Skeletal muscle satellite cell (primary cell): ENCODE data around the gene AGRP.

Source experiments
- H3K27me3 ChIP-seq: 2 replicates; pipeline ENCODE4 v1.7.0; 2013; ENCODE audit warnings: low read length; ENCODE audit not compliant: control insufficient read depth, insufficient read depth
- H3K36me3 ChIP-seq: 2 replicates; pipeline ENCODE4 v1.7.0; 2013; ENCODE audit warnings: mild to moderate bottlenecking, control low read depth, low read length; ENCODE audit not compliant: insufficient read depth
- H3K4me1 ChIP-seq: 2 replicates; pipeline ENCODE4 v1.7.0; 2013; ENCODE audit warnings: low read length; ENCODE audit not compliant: control insufficient read depth, insufficient read depth
- H3K4me2 ChIP-seq: 2 replicates; pipeline ENCODE4 v1.7.0; 2013; ENCODE audit warnings: mild to moderate bottlenecking, low read length
- H3K4me3 ChIP-seq: 2 replicates; pipeline ENCODE4 v1.7.0; 2013; ENCODE audit warnings: low read length
- H3K9ac ChIP-seq: 2 replicates; pipeline ENCODE4 v1.7.0; 2013; ENCODE audit warnings: mild to moderate bottlenecking, low read depth, low read length, moderate library complexity
- H3K9me3 ChIP-seq: replicated peaks from 2 replicates; pipeline ENCODE4 v1.7.0; 2013; ENCODE audit warnings: mild to moderate bottlenecking, control low read depth, low read length

Gene AGRP

GRCh38 chr16:67460168-67460567 is 23.2 kb downstream of the AGRP start:
- H3K4me1 ChIP-seq, result peaks cover 22% of the 10 kb centered on the region
- H3K4me3 ChIP-seq, result no peak overlapping the region
- peaks cover 7% of the 10 kb centered on the region for H3K36me3 ChIP-seq
- no peaks in the 10 kb centered on the region for H3K9me3 ChIP-seq
- no peaks in the 10 kb centered on the region for H3K27me3 ChIP-seq
- no peak overlapping the region for H3K9ac ChIP-seq
- no peak overlapping the region for H3K4me2 ChIP-seq

GRCh38 chr16:67459861-67460150 is 23.5 kb downstream of the AGRP start:
- Histone ChIP-seq H3K4me3 (no peak overlapping the region), H3K36me3 (peaks cover 7% of the 10 kb centered on the region), H3K4me1 (peaks cover 22% of the 10 kb centered on the region)

GRCh38 chr16:67459066-67459860 is 24.1 kb downstream of the AGRP start:
- H3K27me3 ChIP-seq, result no peaks in the 10 kb centered on the region
- H3K4me2 ChIP-seq, result no peak overlapping the region
- peak overlapping the region; percentile 6 for H3K9ac ChIP-seq
- no peaks in the 10 kb centered on the region for H3K9me3 ChIP-seq
- no peak overlapping the region for H3K4me3 ChIP-seq
- H3K4me1 ChIP-seq, result peaks cover 22% of the 10 kb centered on the region
- peaks cover 7% of the 10 kb centered on the region for H3K36me3 ChIP-seq

More at GRCh38 chr16:67459861-67460150, 23.5 kb downstream of the AGRP start:
- Histone ChIP-seq H3K9ac (peak overlapping the region; percentile 6), H3K9me3 (no peaks in the 10 kb centered on the region), H3K4me2 (no peak overlapping the region), H3K27me3 (no peaks in the 10 kb centered on the region)

GRCh38 chr16:67458121-67458641 is 25.2 kb downstream of the AGRP start:
- Histone ChIP-seq H3K36me3 (peaks cover 12% of the 10 kb centered on the region), H3K4me1 (peaks cover 22% of the 10 kb centered on the region), H3K4me3 (no peak overlapping the region), H3K9me3 (no peaks in the 10 kb centered on the region), H3K4me2 (no peak overlapping the region), H3K9ac (no peak overlapping the region), H3K27me3 (no peaks in the 10 kb centered on the region)

GRCh38 chr16:67457611-67458010 is 25.7 kb downstream of the AGRP start:
- Histone ChIP-seq H3K4me2 (no peak overlapping the region), H3K9ac (no peak overlapping the region), H3K4me1 (peaks cover 22% of the 10 kb centered on the region), H3K27me3 (no peaks in the 10 kb centered on the region), H3K36me3 (peaks cover 17% of the 10 kb centered on the region), H3K4me3 (no peak overlapping the region), H3K9me3 (no peaks in the 10 kb centered on the region)

GRCh38 chr16:67456391-67457081 is 26.8 kb downstream of the AGRP start:
- Histone ChIP-seq H3K4me2 (no peak overlapping the region), H3K27me3 (no peaks in the 10 kb centered on the region), H3K36me3 (peaks cover 27% of the 10 kb centered on the region), H3K4me3 (no peak overlapping the region), H3K9me3 (no peaks in the 10 kb centered on the region), H3K9ac (no peak overlapping the region), H3K4me1 (peaks cover 22% of the 10 kb centered on the region)

- Histone ChIP-seq H3K27me3 (no peaks in the 10 kb centered on the region), H3K4me3 (no peak overlapping the region), H3K36me3 (peaks cover 24% of the 10 kb centered on the region), H3K9ac (no peak overlapping the region), H3K4me1 (peaks cover 18% of the 10 kb centered on the region), H3K9me3 (no peaks in the 10 kb centered on the region), H3K4me2 (no peak overlapping the region)
These were observed 28.5 kb downstream of the AGRP start for GRCh38 chr16:67454852-67455251.

GRCh38 chr16:67454104-67454503 is 29.2 kb downstream of the AGRP start:
- H3K4me1 ChIP-seq, result peaks cover 10% of the 10 kb centered on the region
- H3K9ac ChIP-seq, result no peak overlapping the region
- H3K4me2 ChIP-seq, result no peak overlapping the region
- H3K36me3 ChIP-seq, result peaks cover 29% of the 10 kb centered on the region
- no peaks in the 10 kb centered on the region for H3K9me3 ChIP-seq
- no peak overlapping the region for H3K4me3 ChIP-seq
- H3K27me3 ChIP-seq, result no peaks in the 10 kb centered on the region

- peaks cover 6% of the 10 kb centered on the region for H3K4me1 ChIP-seq
- H3K27me3 ChIP-seq, result no peaks in the 10 kb centered on the region
- peaks cover 35% of the 10 kb centered on the region for H3K36me3 ChIP-seq
- H3K4me3 ChIP-seq, result no peak overlapping the region
- H3K9me3 ChIP-seq, result no peaks in the 10 kb centered on the region
- no peak overlapping the region for H3K9ac ChIP-seq
- no peak overlapping the region for H3K4me2 ChIP-seq
These were observed 31.5 kb downstream of the AGRP start for GRCh38 chr16:67451704-67452435.

GRCh38 chr16:67451061-67451703 is 32.2 kb downstream of the AGRP start:
- H3K9ac ChIP-seq, result no peak overlapping the region
- H3K4me2 ChIP-seq, result no peak overlapping the region
- H3K27me3 ChIP-seq, result no peaks in the 10 kb centered on the region
- no peak overlapping the region for H3K4me3 ChIP-seq
- no peaks in the 10 kb centered on the region for H3K9me3 ChIP-seq
- peaks cover 36% of the 10 kb centered on the region for H3K36me3 ChIP-seq
- peaks cover 12% of the 10 kb centered on the region for H3K4me1 ChIP-seq

- Histone ChIP-seq H3K9me3 (no peaks in the 10 kb centered on the region), H3K27me3 (no peaks in the 10 kb centered on the region), H3K4me3 (no peak overlapping the region), H3K36me3 (peaks cover 36% of the 10 kb centered on the region), H3K9ac (no peak overlapping the region), H3K4me1 (peaks cover 26% of the 10 kb centered on the region), H3K4me2 (no peak overlapping the region)
These were observed 33.6 kb downstream of the AGRP start for GRCh38 chr16:67449739-67450138.
